SU-DHL-6 (cell line): ENCODE results near the gene TRMT5.

ENCODE experiments used
- CTCF ChIP-seq: fragments of 200-600 bp; sonication (generic); IDR thresholded peaks from one replicate; pipeline ENCODE4 v1.5.1; 2017; ENCODE audit warnings: antibody characterized with exemption, mild to moderate bottlenecking, low read length, moderate library complexity; ENCODE audit not compliant: insufficient read depth, poor library complexity, severe bottlenecking
- EZH2phosphoT487 ChIP-seq: fragments of 200-600 bp; sonication (generic), shearing (Covaris generic); conservative IDR thresholded peaks from 2 replicates; pipeline ENCODE4 v1.6.1; 2018; ENCODE audit warnings: mild to moderate bottlenecking, antibody characterized with exemption, low read length, moderate library complexity, mixed read lengths

- TF ChIP-seq CTCF (no peak), EZH2phosphoT487 (no peak)
Observed at GRCh38 chr14:60956632-60957031, 24.2 kb downstream of the TRMT5 start.
